ENCODE data around the gene DLAT.

- TF ChIP-seq CTCF (IDR thresholded peaks at IDR 0.05) (no peak), POLR2AphosphoS5 (IDR thresholded peaks at IDR 0.05; ENCODE audit: low read depth, low read length) (no peak), SIN3A (IDR thresholded peaks at IDR 0.05; ENCODE audit: borderline replicate concordance, insufficient read depth, low read depth, low read length) (no peak), TCF7L2 (IDR thresholded peaks at IDR 0.05; ENCODE audit: low read depth, low read length) (no peak)
- TF ChIP-seq, protein P1, sequence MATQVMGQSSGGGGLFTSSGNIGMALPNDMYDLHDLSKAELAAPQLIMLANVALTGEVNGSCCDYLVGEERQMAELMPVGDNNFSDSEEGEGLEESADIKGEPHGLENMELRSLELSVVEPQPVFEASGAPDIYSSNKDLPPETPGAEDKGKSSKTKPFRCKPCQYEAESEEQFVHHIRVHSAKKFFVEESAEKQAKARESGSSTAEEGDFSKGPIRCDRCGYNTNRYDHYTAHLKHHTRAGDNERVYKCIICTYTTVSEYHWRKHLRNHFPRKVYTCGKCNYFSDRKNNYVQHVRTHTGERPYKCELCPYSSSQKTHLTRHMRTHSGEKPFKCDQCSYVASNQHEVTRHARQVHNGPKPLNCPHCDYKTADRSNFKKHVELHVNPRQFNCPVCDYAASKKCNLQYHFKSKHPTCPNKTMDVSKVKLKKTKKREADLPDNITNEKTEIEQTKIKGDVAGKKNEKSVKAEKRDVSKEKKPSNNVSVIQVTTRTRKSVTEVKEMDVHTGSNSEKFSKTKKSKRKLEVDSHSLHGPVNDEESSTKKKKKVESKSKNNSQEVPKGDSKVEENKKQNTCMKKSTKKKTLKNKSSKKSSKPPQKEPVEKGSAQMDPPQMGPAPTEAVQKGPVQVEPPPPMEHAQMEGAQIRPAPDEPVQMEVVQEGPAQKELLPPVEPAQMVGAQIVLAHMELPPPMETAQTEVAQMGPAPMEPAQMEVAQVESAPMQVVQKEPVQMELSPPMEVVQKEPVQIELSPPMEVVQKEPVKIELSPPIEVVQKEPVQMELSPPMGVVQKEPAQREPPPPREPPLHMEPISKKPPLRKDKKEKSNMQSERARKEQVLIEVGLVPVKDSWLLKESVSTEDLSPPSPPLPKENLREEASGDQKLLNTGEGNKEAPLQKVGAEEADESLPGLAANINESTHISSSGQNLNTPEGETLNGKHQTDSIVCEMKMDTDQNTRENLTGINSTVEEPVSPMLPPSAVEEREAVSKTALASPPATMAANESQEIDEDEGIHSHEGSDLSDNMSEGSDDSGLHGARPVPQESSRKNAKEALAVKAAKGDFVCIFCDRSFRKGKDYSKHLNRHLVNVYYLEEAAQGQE (IDR thresholded peaks at IDR 0.05; ENCODE audit: insufficient read depth in 1 of 2, low read depth in 2 of 2, low read length in 1 of 2), result no peak
These were observed 38.6 kb upstream of the DLAT start for GRCh38 chr11:111986589-111986988.
